Ascending aorta (tissue), 2 donors: ENCODE data around the gene ST8SIA5. TPM values are rescaled to one million over a fixed set of nuclear protein-coding genes. Genes with fewer than 3 reads are reported as not detected.

ENCODE experiments used
- DNase-seq, 2 donors: peaks; one replicate each; pipeline ENCODE4 v3.0.0-alpha.2; 2019; ENCODE audit warnings: low spot score in 2 of 2
- H3K27ac ChIP-seq, 2 donors: fragments of 200-600 bp; sonication (generic); one replicate each; pipeline ENCODE4 v1.5.1; 2016 to 2017; ENCODE audit warnings: mild to moderate bottlenecking in 1 of 2
- H3K27me3 ChIP-seq: fragments of 200-600 bp; sonication (generic); one replicate; pipeline ENCODE4 v1.5.1; 2017
- H3K36me3 ChIP-seq, 2 donors: fragments of 200-600 bp; sonication (generic); one replicate each; pipeline ENCODE4 v1.5.1; 2016
- H3K4me1 ChIP-seq, 2 donors: fragments of 200-600 bp; sonication (generic); one replicate each; pipeline ENCODE4 v1.5.1; 2016 to 2017; ENCODE audit warnings: mild to moderate bottlenecking in 1 of 2
- H3K4me3 ChIP-seq, 2 donors: fragments of 200-600 bp; sonication (generic); one replicate each; pipeline ENCODE4 v1.5.1; 2016 to 2017; ENCODE audit warnings: mild to moderate bottlenecking in 1 of 2
- H3K9me3 ChIP-seq, 2 donors: fragments of 200-600 bp; sonication (generic); one replicate each; pipeline ENCODE4 v1.5.1; 2016
- intact Hi-C: fragments of 100-400 bp; cut with DNase I; formaldehyde crosslinking; loops from one replicate; pipeline ENCODE4 v1.15.1; 2023
- total RNA-seq: library from RNA; depleted of rRNA; stranded (reverse); fragments of >200 nt; gene quantifications from one replicate; pipeline ENCODE4 v1.1.0, GENCODE V29; 2016
- TF ChIP-seq, protein P1 (sequence below), 3 experiments: fragments of 200-600 bp in 2 of 3; fragments of 450-650 bp in 1 of 3; sonication (generic) in 2 of 3; IDR thresholded peaks; one replicate each; pipeline ENCODE4 v1.5.1; 2016 to 2019; ENCODE audit warnings: antibody characterized with exemption in 3 of 3, mild to moderate bottlenecking in 1 of 3, moderate library complexity in 1 of 3

ST8SIA5 gene
- total RNA-seq, 1 donor from 2014 or later, result 0.11 TPM

DNA sequence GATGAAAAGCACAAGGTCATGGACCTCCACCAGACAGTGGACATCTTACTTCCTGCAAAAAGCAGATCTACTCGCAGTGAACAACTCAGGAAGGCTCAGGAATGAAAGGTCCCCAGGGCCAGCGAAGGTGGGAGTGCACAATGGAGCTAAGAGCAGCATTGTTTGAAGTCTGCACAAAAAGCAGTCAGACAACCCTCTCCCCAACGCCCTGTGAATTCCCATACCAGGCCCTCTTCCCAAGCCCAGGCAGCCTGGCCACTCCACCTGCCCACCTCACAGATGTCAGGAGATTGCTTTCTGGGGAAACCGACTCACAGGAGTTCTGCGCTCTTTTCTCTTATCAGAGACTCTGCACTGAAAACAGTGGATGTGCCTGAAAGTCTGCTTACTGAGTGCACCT lies 34.8 kb downstream of the ST8SIA5 start:
- intact Hi-C loops, result no loop called here
- Histone ChIP-seq H3K27ac (no peak overlapping the region), H3K4me1 (no peaks in the 10 kb centered on the region), H3K9me3 (no peaks in the 10 kb centered on the region), H3K27me3 (no peaks in the 10 kb centered on the region), H3K36me3 (no peaks in the 10 kb centered on the region), H3K4me3 (no peak overlapping the region)
- TF ChIP-seq, protein P1, sequence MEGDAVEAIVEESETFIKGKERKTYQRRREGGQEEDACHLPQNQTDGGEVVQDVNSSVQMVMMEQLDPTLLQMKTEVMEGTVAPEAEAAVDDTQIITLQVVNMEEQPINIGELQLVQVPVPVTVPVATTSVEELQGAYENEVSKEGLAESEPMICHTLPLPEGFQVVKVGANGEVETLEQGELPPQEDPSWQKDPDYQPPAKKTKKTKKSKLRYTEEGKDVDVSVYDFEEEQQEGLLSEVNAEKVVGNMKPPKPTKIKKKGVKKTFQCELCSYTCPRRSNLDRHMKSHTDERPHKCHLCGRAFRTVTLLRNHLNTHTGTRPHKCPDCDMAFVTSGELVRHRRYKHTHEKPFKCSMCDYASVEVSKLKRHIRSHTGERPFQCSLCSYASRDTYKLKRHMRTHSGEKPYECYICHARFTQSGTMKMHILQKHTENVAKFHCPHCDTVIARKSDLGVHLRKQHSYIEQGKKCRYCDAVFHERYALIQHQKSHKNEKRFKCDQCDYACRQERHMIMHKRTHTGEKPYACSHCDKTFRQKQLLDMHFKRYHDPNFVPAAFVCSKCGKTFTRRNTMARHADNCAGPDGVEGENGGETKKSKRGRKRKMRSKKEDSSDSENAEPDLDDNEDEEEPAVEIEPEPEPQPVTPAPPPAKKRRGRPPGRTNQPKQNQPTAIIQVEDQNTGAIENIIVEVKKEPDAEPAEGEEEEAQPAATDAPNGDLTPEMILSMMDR (IDR thresholded peaks at IDR 0.05), result no peak
- no peak for DNase-seq

DNA sequence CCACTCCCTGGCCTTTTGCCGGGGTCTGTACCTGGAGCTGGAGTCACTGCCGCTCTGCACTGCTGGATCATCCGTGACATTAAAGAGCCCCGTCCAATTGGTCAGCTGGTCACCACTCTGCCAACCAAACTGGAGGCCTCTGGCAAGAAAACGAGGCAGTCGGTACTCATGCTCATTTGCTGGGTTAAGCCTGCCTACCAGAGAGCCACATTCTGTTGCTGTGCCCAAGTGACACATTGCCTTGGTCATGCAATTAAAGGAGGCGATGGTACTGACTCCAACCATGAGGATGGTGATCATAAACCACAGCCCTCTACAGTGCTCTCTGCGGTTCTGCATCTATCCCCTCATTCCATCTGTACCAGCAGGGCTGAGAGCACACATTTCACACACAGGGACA lies 35.5 kb downstream of the ST8SIA5 start:
- no peaks in the 10 kb centered on the region for H3K36me3 ChIP-seq
- no peaks in the 10 kb centered on the region for H3K4me1 ChIP-seq
- no peak for DNase-seq
- H3K27ac ChIP-seq, result no peak overlapping the region
- H3K9me3 ChIP-seq, result no peaks in the 10 kb centered on the region
- H3K4me3 ChIP-seq, result no peak overlapping the region
- H3K27me3 ChIP-seq, result no peaks in the 10 kb centered on the region
- intact Hi-C loops, result no loop called here
- TF ChIP-seq, protein P1 (IDR thresholded peaks at IDR 0.05), result no peak

DNA sequence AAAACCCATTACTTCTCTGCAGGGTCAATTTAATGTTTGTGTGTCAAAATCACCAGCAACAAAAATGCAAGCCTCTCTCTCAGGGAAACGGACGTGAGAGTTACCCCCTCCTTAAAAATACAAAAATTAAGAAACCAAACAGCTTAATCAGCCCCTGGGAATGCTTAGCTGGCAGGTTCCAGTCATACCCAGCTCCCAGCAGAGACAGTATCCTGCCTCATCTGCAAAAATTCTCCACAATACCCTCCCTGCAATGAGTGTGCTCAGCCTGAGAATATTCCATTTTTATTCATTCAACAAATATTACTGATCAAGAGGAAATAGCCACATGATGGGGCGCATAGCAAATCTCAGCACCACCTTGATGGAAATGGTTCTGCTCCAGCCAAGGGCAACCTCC lies 36.3 kb downstream of the ST8SIA5 start:
- TF ChIP-seq, protein P1 (IDR thresholded peaks at IDR 0.05), result no peak
- intact Hi-C loops, result no loop called here
- Histone ChIP-seq H3K36me3 (no peaks in the 10 kb centered on the region), H3K27ac (no peak overlapping the region), H3K4me1 (no peaks in the 10 kb centered on the region), H3K27me3 (no peaks in the 10 kb centered on the region), H3K9me3 (no peaks in the 10 kb centered on the region), H3K4me3 (no peak overlapping the region)
- no peak for DNase-seq

DNA sequence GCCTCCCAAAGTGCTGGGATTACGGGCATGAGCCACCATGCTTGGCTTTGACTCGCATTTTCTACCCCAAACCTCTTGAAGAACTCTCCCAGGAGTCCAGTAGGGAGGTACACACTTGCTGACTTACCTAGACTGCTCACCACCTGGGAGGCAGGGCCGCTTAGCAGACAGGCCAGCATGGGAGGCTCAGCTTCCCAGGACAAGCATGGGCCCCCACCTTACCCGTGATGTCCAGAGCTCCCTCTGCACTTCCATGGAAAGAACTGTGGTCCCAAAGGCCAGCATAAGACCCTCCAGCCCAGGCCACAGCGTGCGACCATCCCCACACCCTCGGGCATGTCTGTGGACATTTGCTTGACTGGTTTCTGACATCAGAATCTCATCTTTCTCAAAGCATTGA lies 36.8 kb downstream of the ST8SIA5 start:
- no peak overlapping the region for H3K4me3 ChIP-seq
- no peak overlapping the region for H3K27ac ChIP-seq
- H3K36me3 ChIP-seq, result no peaks in the 10 kb centered on the region
- no peaks in the 10 kb centered on the region for H3K27me3 ChIP-seq
- H3K9me3 ChIP-seq, result no peaks in the 10 kb centered on the region
- no peak for DNase-seq
- TF ChIP-seq, protein P1 (IDR thresholded peaks at IDR 0.05), result no peak
- no peaks in the 10 kb centered on the region for H3K4me1 ChIP-seq
- intact Hi-C loops, result no loop called here

DNA sequence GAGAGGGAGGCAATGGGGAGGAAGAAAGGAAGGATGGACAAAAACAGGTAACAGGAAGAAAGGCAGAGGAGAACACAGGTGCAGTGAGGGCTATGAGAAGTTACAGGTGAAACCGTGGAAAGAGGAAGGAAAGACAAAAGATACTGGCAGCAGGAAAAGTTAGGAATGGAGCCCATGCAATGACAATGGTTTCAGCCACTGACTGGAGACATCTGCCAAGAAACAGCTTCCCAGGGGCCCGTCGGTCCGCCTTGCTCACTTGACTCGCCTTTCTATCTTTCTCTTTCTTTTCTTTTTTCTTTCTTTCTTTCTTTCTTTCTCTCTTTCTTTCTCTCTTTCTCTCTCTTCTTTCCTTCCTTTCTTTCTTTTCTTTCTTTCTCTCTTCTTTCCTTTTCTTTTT lies 37.5 kb downstream of the ST8SIA5 start:
- H3K36me3 ChIP-seq, result no peaks in the 10 kb centered on the region
- no peaks in the 10 kb centered on the region for H3K27me3 ChIP-seq
- no peak for DNase-seq
- intact Hi-C loops, result no loop called here
- H3K9me3 ChIP-seq, result no peaks in the 10 kb centered on the region
- TF ChIP-seq, protein P1 (IDR thresholded peaks at IDR 0.05), result no peak
- no peak overlapping the region for H3K4me3 ChIP-seq
- no peaks in the 10 kb centered on the region for H3K4me1 ChIP-seq
- H3K27ac ChIP-seq, result no peak overlapping the region
